Naive thymus-derived CD8-positive, alpha-beta T cell (primary cell): ENCODE data around the gene TRPC1. TPM values are rescaled to one million over a fixed set of nuclear protein-coding genes. Genes with fewer than 3 reads are reported as not detected.
"Not testable (repeated sequence)": the region's sequence is repeated elsewhere in the genome, so short reads cannot be mapped to it uniquely, and the experiment has no call there.

Experiments
- ATAC-seq, 2 donors: fragments of 150-1000 bp; cut with Tn5 transposase in 1 of 2; sonication (Bioruptor Pico), chemical (Tn5 transposase) in 1 of 2; 1 replicate in 1 of 2; 2 replicates in 1 of 2; pipeline ENCODE4 v1.10.0; 2021; ENCODE audit warnings: mild to moderate bottlenecking in 2 of 2, moderate library complexity in 2 of 2
- POLR2A ChIA-PET: fragments of 350-600 bp; sonication (Branson Sonifier 250); formaldehyde crosslinking; loops from one replicate; lab custom pipeline; 2021; ENCODE audit warnings: antibody characterized with exemption; lab: Charles Lee
- DNase-seq, 10 donors: peaks; one replicate each; pipeline versions ENCODE4 v3.0.0 to v3.0.0-alpha.2; 2020 to 2022
- H3K27ac Mint-ChIP-seq, 10 donors: one replicate each; pipeline ENCODE4 v1.8.0; 2020 to 2022; ENCODE audit warnings: mild to moderate bottlenecking in 10 of 10, mixed read lengths in 10 of 10, moderate library complexity in 4 of 10, inconsistent platforms in 1 of 10
- H3K27me3 Mint-ChIP-seq, 5 donors: one replicate each; pipeline ENCODE4 v1.8.0; 2021 to 2022; ENCODE audit warnings: mixed read lengths in 5 of 5
- H3K36me3 Mint-ChIP-seq, 3 donors: one replicate each; pipeline ENCODE4 v1.8.0; 2020 to 2022; ENCODE audit warnings: mixed read lengths in 3 of 3, mild to moderate bottlenecking in 2 of 3, inconsistent platforms in 1 of 3
- H3K4me1 Mint-ChIP-seq, 4 donors: one replicate each; pipeline ENCODE4 v1.8.0; 2021 to 2022; ENCODE audit warnings: mixed read lengths in 4 of 4
- H3K4me3 Mint-ChIP-seq, 10 donors: one replicate each; pipeline ENCODE4 v1.8.0; 2020 to 2022; ENCODE audit warnings: mild to moderate bottlenecking in 10 of 10, mixed read lengths in 10 of 10, moderate library complexity in 6 of 10, inconsistent platforms in 1 of 10
- H3K9me3 Mint-ChIP-seq, 9 donors: one replicate each; pipeline ENCODE4 v1.8.0; 2020 to 2022; ENCODE audit warnings: mixed read lengths in 9 of 9, mild to moderate bottlenecking in 3 of 9, inconsistent platforms in 1 of 9, moderate library complexity in 1 of 9
- polyA plus RNA-seq, 3 donors: library from polyadenylated mRNA; unstranded; fragments of 300-500 nt; fragmentation: Illumina TruSeq; gene quantifications; one replicate each; pipeline ENCODE4 v1.2.3, GENCODE V29; 2021
- total RNA-seq, 8 experiments: library from RNA in 2 of 8; stranded (reverse) in 2 of 8; gene quantifications; one replicate each; pipeline ENCODE4 v1.2.3 and lab custom pipeline; 2021 to 2026

The TRPC1 gene
- total and polyA plus RNA-seq, 5 experiments from 2014 or later = 0.66 to 5.2 (median 1.7) TPM

GRCh38 chr3:142723665-142723967 lies 218 bp upstream of the TRPC1 start:
- Mint-ChIP-seq H3K4me1 (peaks cover 3 to 14% (median 10%) of the 10 kb centered on the region in 4 donors), H3K4me3 (peak overlapping the region; percentile 73 to 94 (median 88)), H3K27me3 (peaks cover 18 to 38% (median 25%) of the 10 kb centered on the region in 5 donors), H3K36me3 (peaks cover 0 to 4% (median 0%) of the 10 kb centered on the region in 3 donors), H3K27ac (peak overlapping the region in 5 of 10 donors; percentile 44 to 95 (median 93)), H3K9me3 (no peaks in the 10 kb centered on the region)
- ATAC-seq (no peak), DNase-seq (peak in 3 of 10 donors; percentile 72 to 89 (median 78))
- POLR2A ChIA-PET = interaction anchor here (0.8 to 1.2 kb wide), 6 partner anchors 9 to 1249 kb away, joined by 3 to 4 read pairs (median 3); partner anchors contain the start of genes ATR and PLS1

GRCh38 chr3:142724682-142725356 lies 985 bp downstream of the TRPC1 start:
- peak in 1 of 2 donors; percentile 3 for ATAC-seq
- Mint-ChIP-seq H3K27me3 (peaks cover 8 to 28% (median 14%) of the 10 kb centered on the region in 5 donors), H3K9me3 (no peaks in the 10 kb centered on the region), H3K27ac (peak overlapping the region; percentile 14 to 89 (median 76)), H3K36me3 (no peaks in the 10 kb centered on the region), H3K4me1 (peaks cover 3 to 14% (median 10%) of the 10 kb centered on the region in 4 donors), H3K4me3 (peak overlapping the region; percentile 81 to 92 (median 88))
- POLR2A ChIA-PET = interaction anchor here (1.0 to 1.2 kb wide), 3 partner anchors 8 to 146 kb away, joined by 3 read pairs; partner anchors contain the start of genes ATR and PLS1
- peak in 3 of 10 donors; percentile 1 to 33 (median 10) for DNase-seq

- ATAC-seq (no peak), DNase-seq (no peak)
- H3K27me3 Mint-ChIP-seq = peaks cover 5 to 26% (median 11%) of the 10 kb centered on the region in 5 donors
- POLR2A ChIA-PET = interaction anchor here (1.0 kb wide), 1 partner anchor 146 kb away, joined by 3 read pairs; the partner anchor contains the start of gene ATR
- H3K4me3 Mint-ChIP-seq = peak overlapping the region; percentile 81 to 92 (median 88)
- H3K27ac Mint-ChIP-seq = peak overlapping the region in 7 of 10 donors; percentile 14 to 75 (median 71)
- no peaks in the 10 kb centered on the region for H3K9me3 Mint-ChIP-seq
- H3K4me1 Mint-ChIP-seq = peaks cover 3 to 14% (median 10%) of the 10 kb centered on the region in 4 donors
- H3K36me3 Mint-ChIP-seq = no peaks in the 10 kb centered on the region
Measured at GRCh38 chr3:142725357-142725739, 1.5 kb downstream of the TRPC1 start.

- H3K4me1 Mint-ChIP-seq = peaks cover 3 to 14% (median 10%) of the 10 kb centered on the region in 4 donors
- H3K36me3 Mint-ChIP-seq = no peaks in the 10 kb centered on the region
- DNase-seq (no peak), ATAC-seq (no peak)
- peak overlapping the region in 1 of 10 donors; percentile 89 for H3K4me3 Mint-ChIP-seq
- H3K27me3 Mint-ChIP-seq = peaks cover 0 to 19% (median 6%) of the 10 kb centered on the region in 5 donors
- no peaks in the 10 kb centered on the region for H3K9me3 Mint-ChIP-seq
- no peak overlapping the region for H3K27ac Mint-ChIP-seq
- POLR2A ChIA-PET = interaction anchor here (0.6 kb wide), 1 partner anchor 9 kb away, joined by 3 read pairs; no protein-coding TSS in a partner anchor
Measured at GRCh38 chr3:142726017-142726416, 2.2 kb downstream of the TRPC1 start.

GRCh38 chr3:142732066-142732465 lies 8.2 kb downstream of the TRPC1 start:
- Mint-ChIP-seq H3K4me1 (peaks cover 0 to 3% (median 0%) of the 10 kb centered on the region in 4 donors), H3K4me3 (no peak overlapping the region), H3K9me3 (no peaks in the 10 kb centered on the region), H3K27me3 (peaks cover 0 to 2% (median 0%) of the 10 kb centered on the region in 5 donors), H3K36me3 (no peaks in the 10 kb centered on the region), H3K27ac (no peak overlapping the region)
- POLR2A ChIA-PET = no interaction called here
- DNase-seq (no peak), ATAC-seq (no peak)

- no peak overlapping the region for H3K27ac Mint-ChIP-seq
- DNase-seq = no peak
- POLR2A ChIA-PET = no interaction called here
- ATAC-seq = no peak
- no peaks in the 10 kb centered on the region for H3K36me3 Mint-ChIP-seq
- H3K4me1 Mint-ChIP-seq = peaks cover 0 to 3% (median 0%) of the 10 kb centered on the region in 4 donors
- H3K27me3 Mint-ChIP-seq = peaks cover 0 to 2% (median 0%) of the 10 kb centered on the region in 5 donors
- no peaks in the 10 kb centered on the region for H3K9me3 Mint-ChIP-seq
- H3K4me3 Mint-ChIP-seq = no peak overlapping the region
Measured at GRCh38 chr3:142734834-142735233, 11.0 kb downstream of the TRPC1 start.

GRCh38 chr3:142735462-142735861 lies 11.6 kb downstream of the TRPC1 start:
- Mint-ChIP-seq H3K9me3 (no peaks in the 10 kb centered on the region), H3K4me3 (no peak overlapping the region), H3K27ac (no peak overlapping the region), H3K4me1 (peaks cover 0 to 3% (median 0%) of the 10 kb centered on the region in 4 donors), H3K27me3 (peaks cover 0 to 2% (median 0%) of the 10 kb centered on the region in 5 donors), H3K36me3 (no peaks in the 10 kb centered on the region)
- POLR2A ChIA-PET = no interaction called here
- ATAC-seq (no peak), DNase-seq (no peak)

GRCh38 chr3:142738396-142738795 lies 14.6 kb downstream of the TRPC1 start:
- POLR2A ChIA-PET = no interaction called here
- no peak overlapping the region for H3K27ac Mint-ChIP-seq
- H3K36me3 Mint-ChIP-seq = no peaks in the 10 kb centered on the region
- peaks cover 0 to 2% (median 0%) of the 10 kb centered on the region in 5 donors for H3K27me3 Mint-ChIP-seq
- DNase-seq (no peak), ATAC-seq (no peak)
- no peak overlapping the region for H3K4me3 Mint-ChIP-seq
- H3K9me3 Mint-ChIP-seq = no peaks in the 10 kb centered on the region
- no peaks in the 10 kb centered on the region for H3K4me1 Mint-ChIP-seq

- Mint-ChIP-seq H3K4me1 (no peaks in the 10 kb centered on the region), H3K9me3 (peaks cover 0 to 8% (median 0%) of the 10 kb centered on the region in 9 donors), H3K27me3 (no peaks in the 10 kb centered on the region), H3K4me3 (no peak overlapping the region), H3K27ac (no peak overlapping the region), H3K36me3 (peaks cover 4 to 18% (median 13%) of the 10 kb centered on the region in 3 donors)
- POLR2A ChIA-PET = no interaction called here
- ATAC-seq = no peak
- DNase-seq = no peak
Measured at GRCh38 chr3:142746646-142747045, 22.8 kb downstream of the TRPC1 start.

- not testable (repeated sequence) for H3K27ac Mint-ChIP-seq
Measured at GRCh38 chr3:142750531-142750930, 26.7 kb downstream of the TRPC1 start.

GRCh38 chr3:142752605-142753004 lies 28.8 kb downstream of the TRPC1 start:
- H3K27ac Mint-ChIP-seq, ATAC-seq, H3K9me3 Mint-ChIP-seq, H3K4me3 Mint-ChIP-seq, H3K4me1 Mint-ChIP-seq, POLR2A ChIA-PET, H3K27me3 Mint-ChIP-seq, DNase-seq: not testable (repeated sequence)
- H3K36me3 Mint-ChIP-seq = peaks cover 0 to 25% (median 13%) of the 10 kb centered on the region in 3 donors

More at GRCh38 chr3:142750531-142750930, 26.7 kb downstream of the TRPC1 start:
- ATAC-seq, H3K4me3 Mint-ChIP-seq, POLR2A ChIA-PET, DNase-seq, H3K27me3 Mint-ChIP-seq, H3K4me1 Mint-ChIP-seq, H3K9me3 Mint-ChIP-seq: not testable (repeated sequence)
- H3K36me3 Mint-ChIP-seq = peaks cover 0 to 20% (median 13%) of the 10 kb centered on the region in 3 donors

GRCh38 chr3:142754494-142754893 lies 30.7 kb downstream of the TRPC1 start:
- H3K4me3 Mint-ChIP-seq = no peak overlapping the region
- no peak for ATAC-seq
- POLR2A ChIA-PET = no interaction called here
- H3K27ac Mint-ChIP-seq = no peak overlapping the region
- no peaks in the 10 kb centered on the region for H3K4me1 Mint-ChIP-seq
- H3K9me3 Mint-ChIP-seq = peaks cover 0 to 10% (median 7%) of the 10 kb centered on the region in 9 donors
- no peak for DNase-seq
- peaks cover 0 to 19% (median 6%) of the 10 kb centered on the region in 3 donors for H3K36me3 Mint-ChIP-seq
- no peaks in the 10 kb centered on the region for H3K27me3 Mint-ChIP-seq

GRCh38 chr3:142768338-142768737 lies 44.5 kb downstream of the TRPC1 start:
- Mint-ChIP-seq H3K9me3 (peaks cover 2 to 41% (median 27%) of the 10 kb centered on the region in 9 donors), H3K27me3 (peaks cover 0 to 4% (median 0%) of the 10 kb centered on the region in 5 donors), H3K4me1 (no peaks in the 10 kb centered on the region), H3K4me3 (no peak overlapping the region), H3K36me3 (peaks cover 19 to 76% (median 38%) of the 10 kb centered on the region in 3 donors), H3K27ac (no peak overlapping the region)
- POLR2A ChIA-PET = no interaction called here
- DNase-seq (no peak), ATAC-seq (no peak)
